OCI-M1 (cell line): ENCODE measurements around the gene HS6ST3.

ENCODE experiments used
- DNase-seq: peaks from one replicate; lab custom pipeline; 2025; lab: John Stamatoyannopoulos, UW

HS6ST3 gene

GRCh38 chr13:96542986-96543385 lies 453.1 kb downstream of the HS6ST3 start:
- DNase-seq, result no peak

- DNase-seq, result no peak
Observed at GRCh38 chr13:96544957-96545356, 455.1 kb downstream of the HS6ST3 start.

GRCh38 chr13:96546463-96546862 lies 456.6 kb downstream of the HS6ST3 start:
- DNase-seq, result no peak

- DNase-seq, result no peak
Observed at GRCh38 chr13:96551546-96551945, 461.6 kb downstream of the HS6ST3 start.

- DNase-seq, result no peak
Observed at GRCh38 chr13:96552559-96552958, 462.7 kb downstream of the HS6ST3 start.

- DNase-seq, result no peak
Observed at GRCh38 chr13:96553796-96554195, 463.9 kb downstream of the HS6ST3 start.

GRCh38 chr13:96573563-96573962 lies 483.7 kb downstream of the HS6ST3 start:
- DNase-seq, result no peak

- DNase-seq, result no peak
Observed at GRCh38 chr13:96575423-96576320, 485.8 kb downstream of the HS6ST3 start.

- no peak for DNase-seq
Observed at GRCh38 chr13:96581741-96582140, 491.8 kb downstream of the HS6ST3 start.

GRCh38 chr13:96615252-96615651 lies 525.3 kb downstream of the HS6ST3 start:
- DNase-seq, result no peak

- DNase-seq, result no peak
Observed at GRCh38 chr13:96617528-96617927, 527.6 kb downstream of the HS6ST3 start.

GRCh38 chr13:96621634-96622183 lies 531.8 kb downstream of the HS6ST3 start:
- DNase-seq, result no peak

GRCh38 chr13:96629331-96629730 lies 539.4 kb downstream of the HS6ST3 start:
- no peak for DNase-seq

GRCh38 chr13:96632536-96633320 lies 542.8 kb downstream of the HS6ST3 start:
- DNase-seq, result no peak

- no peak for DNase-seq
Observed at GRCh38 chr13:96636001-96636709, 546.2 kb downstream of the HS6ST3 start.

GRCh38 chr13:96637039-96637438 lies 547.1 kb downstream of the HS6ST3 start:
- DNase-seq, result no peak

GRCh38 chr13:96646101-96646500 lies 556.2 kb downstream of the HS6ST3 start:
- DNase-seq, result no peak

- no peak for DNase-seq
Observed at GRCh38 chr13:96646515-96647211, 556.8 kb downstream of the HS6ST3 start.

GRCh38 chr13:96650301-96650886 lies 560.5 kb downstream of the HS6ST3 start:
- peak; percentile 78 for DNase-seq

- DNase-seq, result no peak
Observed at GRCh38 chr13:96651598-96651997, 561.7 kb downstream of the HS6ST3 start.

- DNase-seq, result no peak
Observed at GRCh38 chr13:96652506-96652905, 562.6 kb downstream of the HS6ST3 start.
